Stimulated activated CD4-positive, alpha-beta T cell treated with anti-CD3 and anti-CD28 coated beads, Interleukin-15, amount 100 ng/mL, for 48 hours (primary cell): ENCODE results near the gene TCERG1.
A peak's percentile ranks its signal among the peaks of the same experiment; 100 is the strongest.

Experiments used
- DNase-seq, 2 donors: peaks; one replicate each; pipeline ENCODE4 v3.0.0-alpha.2; 2020; ENCODE audit warnings: low read depth in 2 of 2

TCERG1 gene

DNA sequence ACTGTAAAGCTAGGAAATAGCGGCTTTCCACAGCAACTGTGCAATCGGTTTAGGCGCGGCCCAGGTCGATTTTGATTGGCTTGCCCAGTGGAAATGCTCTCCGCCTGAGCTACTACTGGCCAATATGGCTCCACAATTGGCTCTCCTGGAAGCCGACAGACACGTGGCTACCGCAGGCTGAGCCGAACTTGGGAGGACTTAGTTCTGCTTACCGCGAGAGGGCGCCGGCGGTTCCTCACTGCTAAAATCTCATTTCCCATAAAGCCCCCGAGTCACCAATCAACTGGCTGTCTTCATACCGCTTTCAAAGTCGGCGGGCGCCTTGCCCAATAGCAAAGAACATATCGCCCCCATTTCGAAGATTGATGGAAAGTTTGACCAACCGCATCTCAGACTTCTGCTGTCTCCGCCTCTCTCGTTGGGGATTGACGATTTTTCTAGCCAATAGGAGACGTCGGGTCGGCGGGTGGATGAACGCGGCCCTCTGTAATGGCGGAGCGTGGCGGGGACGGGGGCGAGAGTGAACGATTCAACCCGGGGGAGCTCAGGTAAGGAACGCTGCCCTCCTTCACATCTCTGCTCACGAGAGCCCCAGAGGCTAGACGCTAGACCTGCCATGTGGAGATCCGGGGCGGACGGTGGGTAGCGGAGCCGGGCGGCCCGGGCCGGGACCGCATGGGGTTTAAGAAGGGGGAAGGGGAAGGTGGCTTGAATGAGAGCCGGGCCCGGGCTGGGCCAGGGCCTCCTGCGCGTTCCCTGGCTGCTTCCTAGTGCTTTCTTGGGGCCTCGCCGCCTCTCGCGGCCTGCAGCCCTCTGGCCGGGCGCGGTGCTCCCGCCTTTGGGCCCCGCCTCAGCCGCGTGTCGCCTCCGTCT, at the start of gene TCERG1:
Gene TCERG1 (plus strand): TSS at position 473 of the 873 bp plus-strand sequence. CDS start 17 bp downstream, at position 490.
- DNase-seq, result peak; percentile 94 to 97

GRCh38 chr5:146398826-146399225, 48.3 kb upstream of the TCERG1 start:
- no peak for DNase-seq

- DNase-seq, result no peak
Observed at GRCh38 chr5:146399481-146399880, 47.7 kb upstream of the TCERG1 start.

GRCh38 chr5:146400201-146400600, 46.9 kb upstream of the TCERG1 start:
- no peak for DNase-seq

DNA sequence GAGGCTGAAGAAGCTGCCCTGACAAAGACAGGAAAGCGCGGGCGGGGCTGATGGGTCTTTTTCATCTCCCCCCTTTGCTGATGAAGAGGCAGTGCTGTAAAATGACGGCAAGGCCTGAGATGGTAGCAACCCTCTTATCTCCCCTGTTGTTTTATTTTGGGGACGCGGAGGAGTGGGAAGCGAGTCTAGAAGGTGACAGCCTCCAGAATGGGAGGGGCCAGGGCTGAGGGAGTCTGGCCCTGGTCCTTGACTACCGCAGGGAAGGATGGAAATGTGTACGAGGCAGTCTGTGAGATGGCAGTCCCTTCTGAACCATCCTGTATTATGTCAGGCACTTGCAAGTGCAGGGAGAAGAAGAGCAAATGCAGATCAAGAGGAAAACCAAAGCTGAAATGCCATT, 46.1 kb upstream of the TCERG1 start:
- no peak for DNase-seq

GRCh38 chr5:146402949-146403348, 44.2 kb upstream of the TCERG1 start:
- no peak for DNase-seq

DNA sequence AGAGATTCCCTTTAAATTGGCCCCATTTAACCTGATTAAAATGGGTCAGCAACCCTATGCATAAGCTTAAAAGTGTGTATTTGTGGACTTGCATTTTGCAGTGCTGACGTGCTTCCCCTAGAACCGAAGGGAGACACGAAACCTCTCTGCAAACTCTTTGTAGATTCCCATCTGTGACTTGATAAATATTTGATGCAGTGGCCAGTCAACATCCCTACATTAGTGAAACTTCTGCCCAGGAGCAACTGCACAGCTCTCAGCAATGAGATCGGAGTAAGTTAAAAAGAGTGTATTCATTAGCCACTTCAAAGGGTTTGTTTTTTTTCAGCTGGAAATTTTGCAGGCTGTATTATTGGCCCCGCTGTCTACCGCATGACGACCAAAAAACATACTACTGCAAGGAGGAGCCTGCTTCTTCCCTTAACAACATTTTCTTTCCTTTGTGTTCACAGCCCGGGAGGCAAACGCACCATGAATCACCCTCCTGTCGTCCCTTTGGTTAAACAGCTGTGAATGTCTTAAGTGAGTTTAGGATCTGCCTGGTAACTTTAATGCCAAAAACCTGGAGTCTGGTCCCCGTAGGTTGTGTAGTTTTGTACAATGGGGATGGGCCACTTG, 38.0 kb upstream of the TCERG1 start:
- no peak for DNase-seq

GRCh38 chr5:146410272-146410671, 36.9 kb upstream of the TCERG1 start:
- DNase-seq, result no peak

GRCh38 chr5:146419696-146420095, 27.4 kb upstream of the TCERG1 start:
- no peak for DNase-seq

DNA sequence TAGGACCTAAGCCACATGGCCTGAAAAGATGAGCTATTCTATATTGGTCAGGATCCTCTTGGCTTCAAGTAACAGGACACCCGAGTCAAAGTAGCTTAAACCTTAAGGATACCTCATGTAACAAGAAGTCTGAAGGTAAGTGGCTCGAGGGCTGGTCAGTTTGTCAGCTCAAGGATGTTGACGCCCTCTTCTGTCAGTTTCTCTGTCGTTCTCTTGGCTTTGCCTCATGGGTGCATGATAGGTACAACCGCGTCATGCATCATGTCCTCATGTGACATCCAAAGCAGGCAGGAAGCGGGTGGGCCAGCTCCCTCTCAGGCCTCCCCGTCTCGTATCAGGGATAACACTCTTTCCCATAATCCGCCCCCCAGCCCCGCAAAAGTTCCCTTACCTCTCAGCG, 22.1 kb upstream of the TCERG1 start:
- DNase-seq, result no peak

DNA sequence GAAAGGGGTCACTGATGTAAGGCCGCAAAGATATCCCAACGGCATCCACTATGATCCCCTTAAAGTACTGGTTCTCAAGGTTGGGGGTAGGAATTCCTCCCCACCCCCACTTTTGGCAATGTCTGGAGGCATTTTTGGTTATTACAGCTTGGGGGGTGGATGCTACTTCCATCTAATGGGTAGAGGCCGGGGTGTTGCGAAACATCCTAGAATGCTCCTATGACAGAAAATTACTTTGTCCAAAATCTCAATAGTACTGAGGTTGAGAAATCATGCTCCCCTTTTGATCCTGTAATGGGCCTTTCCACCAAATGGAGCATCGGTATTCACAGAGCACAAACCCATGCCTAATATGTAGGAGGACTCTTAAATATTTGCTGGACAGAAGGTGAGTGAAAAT, 20.8 kb upstream of the TCERG1 start:
- DNase-seq, result no peak

GRCh38 chr5:146426853-146427618, 20.1 kb upstream of the TCERG1 start:
- DNase-seq, result no peak

GRCh38 chr5:146427619-146427997, 19.5 kb upstream of the TCERG1 start:
- DNase-seq, result no peak

- no peak for DNase-seq
Observed at GRCh38 chr5:146428658-146429057, 18.5 kb upstream of the TCERG1 start.

DNA sequence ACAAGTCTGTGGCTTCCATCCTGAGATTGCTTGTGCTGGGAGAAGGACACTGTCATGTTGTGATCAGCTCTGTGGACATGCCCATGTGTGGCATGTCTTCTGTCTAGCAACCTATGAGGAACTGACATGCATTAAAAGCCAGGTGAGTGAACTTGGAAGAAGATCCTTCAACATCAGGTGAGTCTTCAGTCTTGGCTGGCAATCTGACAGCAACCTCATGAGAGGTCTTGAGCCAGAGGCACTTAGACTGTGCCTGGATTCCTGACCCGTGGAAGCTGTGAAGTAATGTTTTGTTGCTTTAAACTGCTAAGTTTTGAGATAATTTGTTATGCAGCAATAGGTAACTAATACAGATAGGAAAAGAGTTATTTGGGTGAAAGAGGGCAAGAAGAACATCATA, 6.8 kb upstream of the TCERG1 start:
- no peak for DNase-seq

GRCh38 chr5:146440870-146441495, 6.2 kb upstream of the TCERG1 start:
- no peak for DNase-seq

GRCh38 chr5:146441896-146442295, 5.2 kb upstream of the TCERG1 start:
- DNase-seq, result no peak

DNA sequence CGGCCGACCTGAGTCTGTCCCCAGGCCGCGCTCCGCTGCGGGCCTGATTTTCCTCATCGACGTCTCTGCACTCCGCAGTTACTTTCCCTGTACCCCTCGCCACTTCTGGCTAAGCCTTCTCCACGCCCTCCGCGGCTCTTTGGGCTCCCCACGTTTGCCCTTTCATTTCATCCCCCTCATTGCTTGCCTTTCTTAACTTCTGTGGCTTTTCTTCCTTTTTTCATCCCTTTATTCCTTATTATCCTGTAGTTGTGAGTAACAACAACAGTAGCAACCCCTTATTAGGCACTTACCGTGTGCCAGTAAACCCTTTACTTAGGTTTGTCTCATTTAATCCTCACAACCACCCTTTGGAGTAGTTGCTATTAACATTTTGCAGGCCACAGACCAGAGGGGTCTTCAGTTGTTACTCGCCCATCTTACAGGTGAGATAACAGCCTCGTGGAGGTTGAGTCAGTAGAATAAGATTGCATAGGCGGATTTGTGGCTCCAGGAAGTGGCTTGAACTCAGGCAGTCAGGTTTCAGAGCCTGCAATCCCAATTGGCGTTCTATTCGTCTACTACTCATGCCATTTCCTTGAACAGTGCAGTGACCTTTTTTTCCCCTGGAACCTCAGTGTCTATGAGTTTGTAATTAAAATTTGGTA, 724 bp downstream of the TCERG1 start:
- DNase-seq, result peak; percentile 16 to 19

DNA sequence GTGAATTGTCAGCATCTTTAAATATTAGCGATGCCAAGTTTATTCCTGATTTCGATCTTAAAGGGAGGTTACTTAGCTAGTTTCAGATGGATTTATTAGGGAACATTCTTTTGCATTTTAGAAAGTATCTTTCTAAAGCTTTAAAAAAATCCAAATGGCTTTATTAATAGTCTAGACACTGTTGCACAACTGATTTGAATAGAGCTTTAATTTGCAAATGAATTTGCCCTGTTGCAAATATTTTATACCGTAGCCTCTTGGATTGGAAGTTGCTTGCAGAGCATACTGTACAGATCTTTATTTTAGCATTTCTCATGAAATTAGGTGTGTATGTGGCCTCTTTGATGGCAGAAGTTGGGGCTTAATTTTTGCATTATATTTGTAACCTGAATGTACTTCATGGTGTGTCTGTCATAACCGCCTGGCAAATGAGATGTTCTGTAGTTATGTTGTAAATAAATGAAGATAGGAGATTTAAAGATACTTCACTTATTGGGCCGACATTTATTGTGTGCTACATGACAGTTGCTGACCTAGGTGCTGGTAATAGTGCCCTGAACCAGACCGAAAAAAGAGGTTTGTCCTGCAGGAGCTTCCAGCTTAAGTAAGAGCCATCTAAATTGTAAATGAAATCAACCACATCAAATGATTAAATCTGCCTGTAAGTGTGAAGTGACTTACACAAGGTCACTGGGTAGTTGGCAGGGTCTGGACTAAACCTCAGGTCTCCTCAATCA, 1.8 kb downstream of the TCERG1 start:
- no peak for DNase-seq

GRCh38 chr5:146450002-146450401, 2.9 kb downstream of the TCERG1 start:
- no peak for DNase-seq

DNA sequence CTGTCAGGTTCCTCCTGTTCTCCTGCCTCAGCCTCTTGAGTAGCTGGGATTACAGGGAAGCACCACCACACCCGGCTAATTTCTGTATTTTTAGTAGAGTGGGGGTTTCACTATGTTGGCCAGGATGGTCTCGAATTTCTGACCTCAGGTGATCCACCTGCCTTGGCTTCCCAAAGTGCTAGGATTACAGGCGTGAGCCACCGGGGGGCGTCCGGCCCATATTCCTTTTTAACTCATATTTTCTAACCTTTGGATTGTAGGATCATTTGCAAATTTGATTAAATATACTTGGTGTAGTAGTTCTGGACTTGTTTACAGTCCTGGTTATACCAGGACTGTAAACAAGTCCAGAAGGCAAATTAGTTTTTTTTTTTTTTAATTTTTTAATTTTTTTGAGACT, 4.3 kb downstream of the TCERG1 start:
- no peak for DNase-seq
